Measurements from ENCODE around the gene GPR84. TPM values are rescaled to one million over a fixed set of nuclear protein-coding genes. Genes with fewer than 3 reads are reported as not detected.

GPR84 gene
- total RNA-seq, 4 donors from 2014 or later = 0.39 to 0.40 TPM; not detected in 2

- H3K27ac ChIP-seq = peak overlapping the region in 2 of 3 donors; percentile 47 to 66
- WGBS, 2 donors = 67 to 71% methylated on average over 4 of the region's 4 CpGs
- peaks cover 41 to 52% of the 10 kb centered on the region in 2 donors for H3K4me1 ChIP-seq
These were observed 25.5 kb downstream of the GPR84 start for GRCh38 chr12:54338698-54339296.

GRCh38 chr12:54337854-54338650 is 26.2 kb downstream of the GPR84 start:
- peaks cover 41 to 52% of the 10 kb centered on the region in 2 donors for H3K4me1 ChIP-seq

More at GRCh38 chr12:54338698-54339296, 25.5 kb downstream of the GPR84 start:
- TF ChIP-seq CTCF (IDR thresholded peaks at IDR 0.05) (no peak), POLR2A (IDR thresholded peaks at IDR 0.05) (no peak)
- no peak for DNase-seq
- Histone ChIP-seq H3K9me3 (no peaks in the 10 kb centered on the region), H3K36me3 (peaks cover 16 to 23% of the 10 kb centered on the region in 2 donors), H3K4me3 (replicated peaks in 1 of 3) (no peak overlapping the region), H3K27me3 (no peaks in the 10 kb centered on the region)
- intact Hi-C loops (cut with DNase I) = no loop called here

GRCh38 chr12:54337280-54337842 is 26.9 kb downstream of the GPR84 start:
- 53 to 63% methylated on average over 3 of the region's 3 CpGs for WGBS, 2 donors

More at GRCh38 chr12:54337854-54338650, 26.2 kb downstream of the GPR84 start:
- H3K36me3 ChIP-seq = peaks cover 14 to 18% of the 10 kb centered on the region in 2 donors
- no peaks in the 10 kb centered on the region for H3K27me3 ChIP-seq
- no peak for TF ChIP-seq CTCF (IDR thresholded peaks at IDR 0.05)
- no peak for TF ChIP-seq POLR2A (IDR thresholded peaks at IDR 0.05)
- peak in 1 of 2 donors; percentile 32 for DNase-seq
- H3K4me3 ChIP-seq (replicated peaks in 1 of 3) = no peak overlapping the region
- H3K9me3 ChIP-seq = no peaks in the 10 kb centered on the region
- intact Hi-C loops (cut with DNase I) = no loop called here
- 57 to 61% methylated on average over 3 of the region's 3 CpGs for WGBS, 2 donors
- peak overlapping the region; percentile 28 to 66 (median 47) for H3K27ac ChIP-seq

GRCh38 chr12:54333420-54334034 is 30.8 kb downstream of the GPR84 start:
- intact Hi-C loops (cut with DNase I) = no loop called here
- TF ChIP-seq CTCF (IDR thresholded peaks at IDR 0.05) (no peak), POLR2A (IDR thresholded peaks at IDR 0.05) (no peak)
- Histone ChIP-seq H3K27me3 (no peaks in the 10 kb centered on the region), H3K4me1 (peaks cover 39 to 58% of the 10 kb centered on the region in 2 donors), H3K36me3 (no peaks in the 10 kb centered on the region), H3K9me3 (no peaks in the 10 kb centered on the region), H3K27ac (no peak overlapping the region), H3K4me3 (replicated peaks in 1 of 3) (no peak overlapping the region)
- no peak for DNase-seq
- WGBS, 2 donors = 97 to 100% methylated on average over 4 of the region's 4 CpGs

More at GRCh38 chr12:54337280-54337842, 26.9 kb downstream of the GPR84 start:
- Histone ChIP-seq H3K9me3 (no peaks in the 10 kb centered on the region), H3K36me3 (peaks cover 8 to 11% of the 10 kb centered on the region in 2 donors), H3K27ac (peak overlapping the region; percentile 28 to 66 (median 47)), H3K4me3 (replicated peaks in 1 of 3) (no peak overlapping the region), H3K4me1 (peaks cover 41 to 52% of the 10 kb centered on the region in 2 donors), H3K27me3 (no peaks in the 10 kb centered on the region)
- peak; percentile 33 to 34 for DNase-seq
- intact Hi-C loops (cut with DNase I) = no loop called here
- TF ChIP-seq POLR2A (IDR thresholded peaks at IDR 0.05) (no peak), CTCF (IDR thresholded peaks at IDR 0.05) (peak in 2 of 6 experiments; percentile 23 to 25)

All from thyroid gland (tissue), 4 donors.